Pancreas (tissue), 10 donors: ENCODE measurements around the gene MSI2. TPM values are rescaled to one million over a fixed set of nuclear protein-coding genes. Genes with fewer than 3 reads are reported as not detected.

Experiments
- ATAC-seq, 4 donors: fragments of 200-7000 bp; cut with Tn5 transposase; one replicate each; pipeline versions ENCODE4 v1.8.0 to v1.9.1; 2020; ENCODE audit warnings: mild to moderate bottlenecking in 4 of 4, moderate library complexity in 4 of 4
- DNase-seq, 6 donors: peaks; one replicate each; pipeline ENCODE4 v3.0.0-alpha.2; 2020
- FAIRE-seq: peaks from 2 replicates; lab custom pipeline; 2012; peaks lifted over from hg19 to GRCh38; lab: Jason Lieb, UNC
- H3K27ac ChIP-seq, 4 donors: fragments of 200-600 bp; sonication (generic); 1 replicate in 3 of 4; 2 replicates in 1 of 4; pipeline versions ENCODE4 v1.5.0 to v1.8.0; 2020
- H3K27me3 ChIP-seq, 4 donors: fragments of 200-600 bp; one replicate each; pipeline ENCODE4 v1.8.0; 2021
- H3K36me3 ChIP-seq, 3 donors: fragments of 200-600 bp; sonication (generic) in 1 of 3; one replicate each; pipeline versions ENCODE4 v1.5.0 to v1.8.0; 2020 to 2021
- H3K4me1 ChIP-seq, 3 donors: fragments of 200-600 bp; one replicate each; pipeline ENCODE4 v1.8.0; 2021
- H3K4me3 ChIP-seq, 4 donors: fragments of 200-600 bp; sonication (generic) in 2 of 4; one replicate each; pipeline versions ENCODE4 v1.5.0 to v1.8.0; 2020 to 2021
- H3K9me3 ChIP-seq, 4 donors: fragments of 200-600 bp; one replicate each; pipeline ENCODE4 v1.8.0; 2021
- CTCF ChIP-seq, 4 donors: fragments of 200-600 bp; sonication (generic) in 3 of 4; IDR thresholded peaks; one replicate each; pipeline versions ENCODE4 v1.5.0 to v1.8.0; 2021; ENCODE audit warnings: antibody characterized with exemption in 4 of 4
- WGBS, 2 donors: extraction: QIAGEN DNeasy Blood & Tissue Kit; methylation state at CpG; one replicate each; pipeline ENCODE4 v1.1.7; 2013; 5-methylcytosine and 5-hydroxymethylcytosine counted together
- intact Hi-C, 3 donors: fragments of 100-400 bp; cut with DNase I; formaldehyde crosslinking; loops; one replicate each; pipeline versions ENCODE4 v1.11.1 to v1.14.2; 2022
- polyA plus RNA-seq, 2 donors: library from polyadenylated mRNA; stranded (reverse); fragments of 200-250 nt; gene quantifications; one replicate each; pipeline ENCODE4 v1.2.3, GENCODE V29; 2013
- total RNA-seq, 6 donors: library from RNA; stranded (reverse); fragmentation: NEBNext Ultra II Directional in 4 of 6; extraction: Animal tissue kit (Norgen Biotek cat#: 25700) in 4 of 6; gene quantifications; one replicate each; pipeline versions ENCODE4 v1.2.1 to v1.2.4, GENCODE V29; 2021 to 2023
- donor health status: healthy with polysubstance abuse.
- donor health status: DM: no; HTN: no; CAD: no; lungs with moderate emphysema.
- donor health status: DM: no; HTN: no; CAD: no.
- donor health status: control.
- donor health status: control.
- donor health status: Bipolar disorder and iron deficiency.
- donor health status: DM: yes; HTN: yes; CAD: no.
- donor health status: DM: no; HTN: no; CAD: no.
- donor health status: DM: no; HTN: no; CAD: no.
- donor health status: DM: yes; HTN: yes; CAD: no.

Gene MSI2
- total and polyA plus RNA-seq, 8 donors, result 10.4 to 48.9 (median 30.1) TPM

- no peaks in the 10 kb centered on the region for H3K27me3 ChIP-seq
- FAIRE-seq (no peak), DNase-seq (no peak), ATAC-seq (no peak)
- H3K27ac ChIP-seq, result no peak overlapping the region
- H3K4me1 ChIP-seq, result no peaks in the 10 kb centered on the region
- 89 to 91% methylated on average over 15 of the region's 15 CpGs for WGBS, 2 donors
- no peaks in the 10 kb centered on the region for H3K9me3 ChIP-seq
- no peak for TF ChIP-seq CTCF (IDR thresholded peaks at IDR 0.05)
- no peak overlapping the region for H3K4me3 ChIP-seq
- peaks cover 0 to 6% (median 0%) of the 10 kb centered on the region in 3 donors for H3K36me3 ChIP-seq
- intact Hi-C loops, result no loop called here
Observed at GRCh38 chr17:57401556-57402488, 145.5 kb downstream of the MSI2 start.

GRCh38 chr17:57402681-57403180 is 146.4 kb downstream of the MSI2 start:
- ATAC-seq, result no peak
- DNase-seq, result no peak
- Histone ChIP-seq H3K4me3 (no peak overlapping the region), H3K36me3 (peaks cover 0 to 6% (median 0%) of the 10 kb centered on the region in 3 donors), H3K27me3 (no peaks in the 10 kb centered on the region), H3K4me1 (no peaks in the 10 kb centered on the region), H3K27ac (no peak overlapping the region), H3K9me3 (no peaks in the 10 kb centered on the region)
- FAIRE-seq, result no peak
- WGBS, 2 donors, result 93 to 96% methylated on average over 5 of the region's 5 CpGs
- TF ChIP-seq CTCF (IDR thresholded peaks at IDR 0.05), result no peak
- intact Hi-C loops, result no loop called here

- H3K27ac ChIP-seq, result no peak overlapping the region
- no peak for DNase-seq
- H3K4me3 ChIP-seq, result no peak overlapping the region
- ATAC-seq, result no peak
- no peaks in the 10 kb centered on the region for H3K9me3 ChIP-seq
- FAIRE-seq, result no peak
- H3K36me3 ChIP-seq, result peaks cover 0 to 6% (median 0%) of the 10 kb centered on the region in 3 donors
- H3K4me1 ChIP-seq, result peaks cover 0 to 4% (median 0%) of the 10 kb centered on the region in 3 donors
- intact Hi-C loops, result no loop called here
- no peaks in the 10 kb centered on the region for H3K27me3 ChIP-seq
- no peak for TF ChIP-seq CTCF (IDR thresholded peaks at IDR 0.05)
- WGBS, 2 donors, result 77 to 81% methylated on average over 2 of the region's 2 CpGs
Observed at GRCh38 chr17:57403236-57403635, 146.9 kb downstream of the MSI2 start.

- peaks cover 0 to 4% (median 0%) of the 10 kb centered on the region in 3 donors for H3K4me1 ChIP-seq
- WGBS, 2 donors, result 93 to 96% methylated on average over 4 of the region's 4 CpGs
- TF ChIP-seq CTCF (IDR thresholded peaks at IDR 0.05), result no peak
- no peaks in the 10 kb centered on the region for H3K27me3 ChIP-seq
- H3K4me3 ChIP-seq, result no peak overlapping the region
- DNase-seq (no peak), FAIRE-seq (no peak), ATAC-seq (no peak)
- H3K27ac ChIP-seq, result no peak overlapping the region
- intact Hi-C loops, result no loop called here
- H3K36me3 ChIP-seq, result peaks cover 0 to 6% (median 0%) of the 10 kb centered on the region in 3 donors
- no peaks in the 10 kb centered on the region for H3K9me3 ChIP-seq
Observed at GRCh38 chr17:57404073-57404472, 147.8 kb downstream of the MSI2 start.
